Endothelial cell of umbilical vein (primary cell): ENCODE measurements around the gene LRRC8B. TPM values are rescaled to one million over a fixed set of nuclear protein-coding genes. Genes with fewer than 3 reads are reported as not detected.

Experiments
- BruUV-seq: library from RNA; stranded (reverse); fragments of 400-500 nt; replicated peaks from 2 replicates; lab custom pipeline; 2021; lab: Mats Ljungman, UMichigan
- CTCF ChIA-PET: fragments of 300-600, 350-600 bp; sonication (Branson Sonifier 250); formaldehyde crosslinking; loops from one replicate; lab custom pipeline; 2021; ENCODE audit warnings: antibody characterized with exemption, inconsistent platforms; lab: Charles Lee
- POLR2A ChIA-PET: fragments of 300-600, 350-600 bp; sonication (Branson Sonifier 250); formaldehyde crosslinking; loops from one replicate; lab custom pipeline; 2021; ENCODE audit warnings: antibody characterized with exemption, inconsistent platforms; lab: Charles Lee
- DNase-seq: peaks from one replicate; pipeline ENCODE4 v3.0.0-alpha.2; 2011; ENCODE audit warnings: low read depth, low spot score
- FAIRE-seq: peaks from 2 replicates; lab custom pipeline; 2011; peaks lifted over from hg19 to GRCh38; lab: Jason Lieb, UNC
- H2AFZ ChIP-seq: 2 replicates; pipeline ENCODE4 v1.6.0; 2012; ENCODE audit warnings: low read depth, low read length, control low read depth, inconsistent platforms
- H3K27ac ChIP-seq: 2 replicates; pipeline ENCODE4 v1.5.1; 2011; ENCODE audit warnings: low read depth, mild to moderate bottlenecking, control low read depth, low read length, moderate library complexity; ENCODE audit not compliant: insufficient read depth
- H3K27me3 ChIP-seq, 2 experiments: 2 replicates each; pipeline versions ENCODE4 v1.6.0 to v1.6.1; 2011; ENCODE audit warnings: low read length in 2 of 2, mixed read lengths in 1 of 2; ENCODE audit not compliant: control insufficient read depth in 2 of 2, insufficient read depth in 2 of 2
- H3K36me3 ChIP-seq, 2 experiments: 2 replicates in 1 of 2; 3 replicates in 1 of 2; pipeline ENCODE4 v1.5.1; 2011; ENCODE audit warnings: low read length in 2 of 2, mild to moderate bottlenecking in 1 of 2, moderate library complexity in 1 of 2; ENCODE audit not compliant: control insufficient read depth in 2 of 2, insufficient read depth in 2 of 2; ENCODE audit errors: extremely low read depth in 1 of 2
- H3K4me1 ChIP-seq: 3 replicates; pipeline ENCODE4 v1.5.1; 2011; ENCODE audit warnings: mild to moderate bottlenecking, low read length; ENCODE audit not compliant: control insufficient read depth, insufficient read depth; ENCODE audit errors: extremely low read depth
- H3K4me2 ChIP-seq: 2 replicates; pipeline ENCODE4 v1.6.1; 2011; ENCODE audit warnings: low read length, control low read depth, mixed read lengths; ENCODE audit not compliant: insufficient read depth
- H3K4me3 ChIP-seq, 3 experiments: fragments of 200-600 bp in 1 of 3; sonication (generic), shearing (Covaris generic) in 1 of 3; replicated peaks in 1 of 3; 2 replicates each; pipeline ENCODE4 v1.5.1; 2011 to 2016; ENCODE audit warnings: control low read depth in 3 of 3, low read length in 3 of 3, mild to moderate bottlenecking in 2 of 3, inconsistent platforms in 1 of 3, low read depth in 1 of 3, moderate library complexity in 1 of 3; ENCODE audit not compliant: insufficient read depth in 1 of 3
- H3K79me2 ChIP-seq: 2 replicates; pipeline ENCODE4 v1.6.0; 2012; ENCODE audit warnings: low read length, inconsistent platforms; ENCODE audit not compliant: control insufficient read depth, insufficient read depth
- H3K9ac ChIP-seq: replicated peaks from 2 replicates; pipeline ENCODE3; 2011; ENCODE audit warnings: low read length, control low read depth; ENCODE audit not compliant: insufficient read depth; ENCODE audit errors: extremely low read depth
- H3K9me1 ChIP-seq: replicated peaks from 3 replicates; pipeline ENCODE4 v1.6.0; 2011; ENCODE audit warnings: mild to moderate bottlenecking, low read length; ENCODE audit not compliant: control insufficient read depth, insufficient read depth; ENCODE audit errors: extremely low read depth
- H3K9me3 ChIP-seq: replicated peaks from 2 replicates; pipeline ENCODE4 v1.5.1; 2012; ENCODE audit warnings: low read length, inconsistent platforms; ENCODE audit not compliant: control insufficient read depth, insufficient read depth
- H4K20me1 ChIP-seq: replicated peaks from 2 replicates; pipeline ENCODE3; 2011; ENCODE audit warnings: mild to moderate bottlenecking, low read length; ENCODE audit not compliant: control insufficient read depth, insufficient read depth; ENCODE audit errors: extremely low read depth
- EZH2 ChIP-seq: IDR thresholded peaks from 2 replicates; pipeline ENCODE4 v1.6.1; 2012; ENCODE audit warnings: borderline replicate concordance, low read depth, mild to moderate bottlenecking, moderate library complexity, low read length, inconsistent platforms; ENCODE audit not compliant: severe bottlenecking
- FOS ChIP-seq: IDR thresholded peaks from 2 replicates; pipeline ENCODE4 v1.6.1; 2011; ENCODE audit warnings: mild to moderate bottlenecking, low read length, moderate library complexity, borderline replicate concordance; ENCODE audit not compliant: insufficient read depth
- GATA2 ChIP-seq: IDR thresholded peaks from 2 replicates; pipeline ENCODE4 v1.7.0; 2011; ENCODE audit warnings: low read depth, mild to moderate bottlenecking, moderate library complexity, mixed read lengths, low read length; ENCODE audit not compliant: insufficient read length, insufficient read depth
- JUN ChIP-seq: IDR thresholded peaks from 2 replicates; pipeline ENCODE4 v1.6.1; 2011; ENCODE audit warnings: borderline replicate concordance, low read depth; ENCODE audit not compliant: insufficient read length, insufficient read depth
- MYC ChIP-seq: IDR thresholded peaks from one replicate; pipeline ENCODE4 v1.6.1; 2011; ENCODE audit warnings: mild to moderate bottlenecking, low read depth, low read length
- POLR2A ChIP-seq: IDR thresholded peaks from 2 replicates; pipeline ENCODE4 v1.6.1; 2012; ENCODE audit warnings: low read depth, mild to moderate bottlenecking, control low read depth, low read length
- POLR2AphosphoS5 ChIP-seq: IDR thresholded peaks from 2 replicates; pipeline ENCODE4 v1.6.1; 2012; ENCODE audit warnings: low read depth, mild to moderate bottlenecking, control low read depth, low read length, moderate library complexity; ENCODE audit not compliant: insufficient read depth
- dilution Hi-C: fragments of 300-500 bp; cut with MboI; formaldehyde crosslinking; loops from one replicate; pipeline ENCODE4 v1.15.0; 2019; ENCODE audit warnings: low sequenced_read_pairs; ENCODE audit not compliant: extremely low pct_ligation_motif_present
- intact Hi-C: fragments of 100-400 bp; cut with micrococcal nuclease; formaldehyde crosslinking; loops from one replicate; pipeline ENCODE4 v1.10.0; 2022
- polyA plus RNA-seq, 4 experiments: library from polyadenylated mRNA; depleted of rRNA in 3 of 4; stranded (reverse) in 3 of 4; unstranded in 1 of 4; fragments of >200 nt; gene quantifications; 2 replicates each; pipeline versions ENCODE4 v1.2.1 to v1.2.3, GENCODE V29; 2011 to 2012; ENCODE audit warnings: missing spikeins in 1 of 4
- total RNA-seq: library from RNA; stranded (reverse); gene quantifications from 2 replicates; pipeline ENCODE4 v1.2.3, GENCODE V29; 2021
- TF ChIP-seq, protein P1 (sequence below): IDR thresholded peaks from 2 replicates; pipeline ENCODE4 v1.6.1; 2011; ENCODE audit not compliant: insufficient read depth, insufficient read length
- TF ChIP-seq, protein P2 (sequence below), 2 donors: IDR thresholded peaks; 1 replicate in 1 of 2; 2 replicates in 1 of 2; pipeline ENCODE4 v1.5.1; 2011; ENCODE audit warnings: low read length in 2 of 2, mild to moderate bottlenecking in 2 of 2, moderate library complexity in 2 of 2, control low read depth in 1 of 2, inconsistent platforms in 1 of 2, low read depth in 1 of 2; ENCODE audit not compliant: insufficient read depth in 1 of 2; ENCODE audit errors: extremely low read depth in 1 of 2

The LRRC8B gene
- total and polyA plus RNA-seq, 2 donors (not counting 3 experiments of a cell fraction or from before 2014, with no cell fraction given), result 15.2 to 15.8 TPM

DNA sequence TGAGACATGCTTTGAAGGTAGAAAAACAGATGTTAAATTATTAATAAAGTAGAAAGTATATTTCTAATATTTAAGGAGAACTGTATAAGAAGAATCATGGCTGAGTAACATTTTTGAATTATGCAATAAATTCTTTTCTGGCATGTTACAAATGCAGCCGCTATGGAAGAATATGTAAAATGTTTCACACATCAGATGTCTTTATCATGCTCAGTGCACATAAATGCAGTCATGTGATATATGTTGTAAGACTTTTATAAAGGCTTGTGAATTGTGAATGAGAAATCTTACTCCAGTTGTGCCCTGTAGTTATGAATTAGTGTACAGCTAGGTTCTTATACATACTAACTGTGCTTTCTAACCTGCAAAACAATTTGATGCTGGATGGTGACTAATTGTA lies 53.5 kb downstream of the LRRC8B start:
- Histone ChIP-seq H3K4me1 (no peaks in the 10 kb centered on the region), H3K27ac (no peak overlapping the region), H2AFZ (no peak overlapping the region), H4K20me1 (no peaks in the 10 kb centered on the region), H3K9ac (no peak overlapping the region), H3K36me3 (peaks cover 0 to 9% of the 10 kb centered on the region in 2 experiments), H3K4me2 (no peak overlapping the region), H3K79me2 (no peaks in the 10 kb centered on the region), H3K4me3 (no peak overlapping the region), H3K9me3 (no peaks in the 10 kb centered on the region), H3K9me1 (no peaks in the 10 kb centered on the region), H3K27me3 (no peaks in the 10 kb centered on the region)
- no peak for FAIRE-seq
- ChIA-PET POLR2A (no interaction called here), CTCF (interaction anchor here (0.7 to 1.3 kb wide), 4 partner anchors 30 to 95 kb away, joined by 3 to 4 read pairs (median 3); no protein-coding TSS in a partner anchor)
- dilution Hi-C loops, result no loop called here
- no peak for DNase-seq
- no TSS peak for BruUV-seq
- no peak for TF ChIP-seq POLR2AphosphoS5
- TF ChIP-seq JUN, result no peak
- TF ChIP-seq POLR2A, result no peak
- no peak for TF ChIP-seq FOS
- TF ChIP-seq, protein P1, sequence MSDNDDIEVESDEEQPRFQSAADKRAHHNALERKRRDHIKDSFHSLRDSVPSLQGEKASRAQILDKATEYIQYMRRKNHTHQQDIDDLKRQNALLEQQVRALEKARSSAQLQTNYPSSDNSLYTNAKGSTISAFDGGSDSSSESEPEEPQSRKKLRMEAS, result no peak
- TF ChIP-seq EZH2, result no peak
- TF ChIP-seq MYC, result no peak
- TF ChIP-seq GATA2, result no peak
- TF ChIP-seq, protein P2, sequence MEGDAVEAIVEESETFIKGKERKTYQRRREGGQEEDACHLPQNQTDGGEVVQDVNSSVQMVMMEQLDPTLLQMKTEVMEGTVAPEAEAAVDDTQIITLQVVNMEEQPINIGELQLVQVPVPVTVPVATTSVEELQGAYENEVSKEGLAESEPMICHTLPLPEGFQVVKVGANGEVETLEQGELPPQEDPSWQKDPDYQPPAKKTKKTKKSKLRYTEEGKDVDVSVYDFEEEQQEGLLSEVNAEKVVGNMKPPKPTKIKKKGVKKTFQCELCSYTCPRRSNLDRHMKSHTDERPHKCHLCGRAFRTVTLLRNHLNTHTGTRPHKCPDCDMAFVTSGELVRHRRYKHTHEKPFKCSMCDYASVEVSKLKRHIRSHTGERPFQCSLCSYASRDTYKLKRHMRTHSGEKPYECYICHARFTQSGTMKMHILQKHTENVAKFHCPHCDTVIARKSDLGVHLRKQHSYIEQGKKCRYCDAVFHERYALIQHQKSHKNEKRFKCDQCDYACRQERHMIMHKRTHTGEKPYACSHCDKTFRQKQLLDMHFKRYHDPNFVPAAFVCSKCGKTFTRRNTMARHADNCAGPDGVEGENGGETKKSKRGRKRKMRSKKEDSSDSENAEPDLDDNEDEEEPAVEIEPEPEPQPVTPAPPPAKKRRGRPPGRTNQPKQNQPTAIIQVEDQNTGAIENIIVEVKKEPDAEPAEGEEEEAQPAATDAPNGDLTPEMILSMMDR (IDR thresholded peaks at IDR 0.05; ENCODE audit: extremely low read depth in 1 of 2, insufficient read depth in 1 of 2, low read depth in 1 of 2, low read length in 2 of 2), result no peak
- intact Hi-C loops, result no loop called here
